Activated CD8-positive, alpha-beta memory T cell treated with anti-CD3 and anti-CD28 coated beads, Interleukin-2, amount 10 ng/mL, durations not matched to agents 7 days and 5 days (primary cell): ENCODE results near the gene ESRP2. TPM values are rescaled to one million over a fixed set of nuclear protein-coding genes. Genes with fewer than 3 reads are reported as not detected.

Experiments
- ATAC-seq: fragments of 150-1000 bp; cut with Tn5 transposase; one replicate; pipeline ENCODE4 v1.10.0; 2021; ENCODE audit warnings: moderate library complexity
- CTCF ChIA-PET: fragments of 350-600 bp; sonication (Branson Sonifier 250); formaldehyde crosslinking; loops from one replicate; lab custom pipeline; 2021; ENCODE audit warnings: antibody characterized with exemption; lab: Charles Lee
- DNase-seq: peaks from one replicate; pipeline ENCODE4 v3.0.0-alpha.2; 2020
- H3K27ac Mint-ChIP-seq: one replicate; pipeline ENCODE4 v1.8.0; 2021; ENCODE audit warnings: mild to moderate bottlenecking, mixed read lengths
- H3K27me3 Mint-ChIP-seq: one replicate; pipeline ENCODE4 v1.8.0; 2021; ENCODE audit warnings: mixed read lengths
- H3K36me3 Mint-ChIP-seq: one replicate; pipeline ENCODE4 v1.8.0; 2021; ENCODE audit warnings: mild to moderate bottlenecking, mixed read lengths
- H3K4me1 Mint-ChIP-seq: one replicate; pipeline ENCODE4 v1.8.0; 2021; ENCODE audit warnings: mixed read lengths
- H3K4me3 Mint-ChIP-seq: one replicate; pipeline ENCODE4 v1.8.0; 2021; ENCODE audit warnings: mild to moderate bottlenecking, moderate library complexity, mixed read lengths
- H3K9me3 Mint-ChIP-seq: one replicate; pipeline ENCODE4 v1.8.0; 2022; ENCODE audit warnings: low read depth, mixed read lengths
- total RNA-seq, 2 experiments: library from RNA; stranded (reverse); gene quantifications; one replicate each; pipeline ENCODE4 v1.2.3, GENCODE V29; 2021

ESRP2 gene
- total RNA-seq, 2 experiments from 2014 or later, result not detected

DNA sequence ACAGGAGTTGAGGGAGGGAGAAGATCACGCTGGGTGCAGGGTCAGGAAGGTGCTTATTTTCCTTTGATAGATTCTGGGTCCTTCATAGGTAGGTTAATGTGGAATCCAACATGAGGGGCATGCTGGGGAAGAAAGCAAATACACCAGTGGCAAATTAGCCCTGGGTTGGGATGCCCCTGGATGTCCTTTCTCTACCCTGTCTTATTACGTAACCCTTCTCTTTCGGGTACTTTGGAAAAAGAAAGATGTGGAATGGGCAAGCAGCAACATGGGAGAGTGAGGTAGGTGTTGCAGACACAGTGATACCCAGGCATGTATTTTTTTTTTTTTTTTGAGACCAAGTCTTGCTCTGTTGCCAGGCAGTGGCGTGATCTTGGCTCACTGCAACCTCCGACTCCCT, 37.5 kb upstream of the ESRP2 start:
- H3K4me3 Mint-ChIP-seq, result no peak overlapping the region
- H3K27me3 Mint-ChIP-seq, result no peaks in the 10 kb centered on the region
- DNase-seq, result no peak
- no peaks in the 10 kb centered on the region for H3K9me3 Mint-ChIP-seq
- H3K4me1 Mint-ChIP-seq, result peaks cover 73% of the 10 kb centered on the region
- no peak for ATAC-seq
- peak overlapping the region; percentile 80 for H3K27ac Mint-ChIP-seq
- peaks cover 39% of the 10 kb centered on the region for H3K36me3 Mint-ChIP-seq
- CTCF ChIA-PET, result interaction anchor here (1.1 to 5.1 kb wide), 7 partner anchors 8 to 54 kb away, joined by 4 to 42 read pairs (median 20); partner anchors contain the start of genes PRMT7, SLC7A6 and SLC7A6OS

DNA sequence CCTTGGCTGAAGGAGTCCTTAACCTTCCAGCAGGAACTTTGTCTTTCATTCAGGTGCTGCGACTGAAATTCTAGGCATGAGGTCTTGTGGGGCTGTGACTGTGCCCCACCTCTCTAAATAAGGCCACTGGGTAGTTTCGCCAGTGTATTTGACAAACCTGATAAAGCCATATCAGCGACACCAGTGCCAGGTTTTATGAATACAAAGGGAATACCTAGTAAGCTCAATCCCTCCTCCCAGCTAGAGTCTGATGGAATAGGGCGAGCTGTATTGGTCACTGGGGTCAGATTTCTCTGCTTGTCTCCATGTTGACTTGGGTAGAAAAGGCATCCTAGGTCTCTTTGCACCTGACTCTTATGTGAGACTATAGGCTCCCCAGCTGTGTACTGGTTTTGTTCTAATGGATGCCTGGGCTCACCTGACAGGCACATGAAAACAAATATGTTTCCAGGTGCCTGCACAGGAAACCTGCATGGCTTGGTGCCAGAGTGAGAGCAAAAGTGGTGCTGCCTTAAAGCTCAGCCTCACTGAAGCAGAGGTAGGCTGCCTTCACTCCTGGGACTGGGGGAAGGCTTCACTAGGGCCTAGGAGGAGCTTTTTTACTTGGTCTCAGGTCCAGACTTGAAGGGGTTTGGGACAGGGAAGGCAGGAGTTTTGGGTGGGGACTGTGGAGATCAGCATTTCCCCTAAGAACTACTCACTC, 36.7 kb upstream of the ESRP2 start:
- peak overlapping the region; percentile 80 for H3K27ac Mint-ChIP-seq
- no peaks in the 10 kb centered on the region for H3K27me3 Mint-ChIP-seq
- DNase-seq (no peak), ATAC-seq (peak; percentile 16)
- peaks cover 80% of the 10 kb centered on the region for H3K4me1 Mint-ChIP-seq
- no peak overlapping the region for H3K4me3 Mint-ChIP-seq
- peaks cover 39% of the 10 kb centered on the region for H3K36me3 Mint-ChIP-seq
- CTCF ChIA-PET, result interaction anchor here (1.1 to 5.1 kb wide), 7 partner anchors 8 to 55 kb away, joined by 4 to 42 read pairs (median 20); partner anchors contain the start of genes PRMT7, SLC7A6 and SLC7A6OS
- H3K9me3 Mint-ChIP-seq, result no peaks in the 10 kb centered on the region

DNA sequence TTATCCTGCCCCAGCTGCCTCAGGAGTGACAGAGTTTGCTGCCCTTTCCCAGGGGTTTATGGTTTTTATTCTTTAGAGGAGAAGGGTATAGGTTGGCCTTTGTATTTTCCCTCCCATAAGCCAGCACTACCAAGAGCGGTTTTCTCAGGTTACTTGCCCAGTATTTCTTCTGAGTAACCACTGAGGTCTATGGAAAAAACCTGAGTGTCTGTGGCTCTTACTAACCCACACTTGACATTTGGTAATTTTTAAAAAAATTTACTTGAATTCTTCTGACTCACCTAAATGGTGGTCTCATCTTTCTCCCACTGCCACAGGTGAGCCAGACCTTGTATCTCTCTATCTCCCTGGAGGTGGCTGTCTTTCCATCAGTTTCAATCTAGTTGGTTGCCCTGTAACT, 34.4 kb upstream of the ESRP2 start:
- Mint-ChIP-seq H3K36me3 (peaks cover 34% of the 10 kb centered on the region), H3K27me3 (no peaks in the 10 kb centered on the region), H3K27ac (peak overlapping the region; percentile 81), H3K9me3 (no peaks in the 10 kb centered on the region), H3K4me3 (no peak overlapping the region), H3K4me1 (peaks cover 83% of the 10 kb centered on the region)
- ATAC-seq (peak; percentile 29), DNase-seq (no peak)
- CTCF ChIA-PET, result interaction anchor here (1.2 to 5.1 kb wide), 3 partner anchors 8 to 15 kb away, joined by 3 to 42 read pairs (median 20); no protein-coding TSS in a partner anchor

DNA sequence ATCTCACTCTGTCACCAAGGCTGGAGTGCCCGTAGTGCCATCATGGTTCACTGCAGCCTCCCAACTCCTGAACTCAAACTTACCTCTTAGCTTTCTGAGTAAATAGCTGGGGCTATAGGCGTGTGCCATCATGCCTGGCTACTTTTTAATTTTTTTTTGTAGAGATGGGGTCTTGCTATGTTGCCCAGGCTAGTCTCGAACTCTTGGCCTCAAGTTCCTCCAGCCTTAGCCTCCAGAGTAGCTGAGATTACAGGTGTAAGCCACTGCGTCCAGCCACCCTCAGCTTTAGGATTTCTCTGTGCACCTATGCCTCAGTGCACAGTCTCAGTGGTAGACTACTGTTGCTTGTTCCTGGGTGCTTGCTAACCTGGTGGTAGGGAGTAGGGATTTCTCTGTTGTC, 33.9 kb upstream of the ESRP2 start:
- Mint-ChIP-seq H3K4me3 (no peak overlapping the region), H3K9me3 (no peaks in the 10 kb centered on the region), H3K4me1 (peaks cover 78% of the 10 kb centered on the region), H3K27ac (peak overlapping the region; percentile 81), H3K36me3 (peaks cover 33% of the 10 kb centered on the region), H3K27me3 (no peaks in the 10 kb centered on the region)
- CTCF ChIA-PET, result interaction anchor here (1.2 to 5.1 kb wide), 4 partner anchors 8 to 59 kb away, joined by 3 to 42 read pairs (median 12); no protein-coding TSS in a partner anchor
- no peak for DNase-seq
- ATAC-seq, result no peak

DNA sequence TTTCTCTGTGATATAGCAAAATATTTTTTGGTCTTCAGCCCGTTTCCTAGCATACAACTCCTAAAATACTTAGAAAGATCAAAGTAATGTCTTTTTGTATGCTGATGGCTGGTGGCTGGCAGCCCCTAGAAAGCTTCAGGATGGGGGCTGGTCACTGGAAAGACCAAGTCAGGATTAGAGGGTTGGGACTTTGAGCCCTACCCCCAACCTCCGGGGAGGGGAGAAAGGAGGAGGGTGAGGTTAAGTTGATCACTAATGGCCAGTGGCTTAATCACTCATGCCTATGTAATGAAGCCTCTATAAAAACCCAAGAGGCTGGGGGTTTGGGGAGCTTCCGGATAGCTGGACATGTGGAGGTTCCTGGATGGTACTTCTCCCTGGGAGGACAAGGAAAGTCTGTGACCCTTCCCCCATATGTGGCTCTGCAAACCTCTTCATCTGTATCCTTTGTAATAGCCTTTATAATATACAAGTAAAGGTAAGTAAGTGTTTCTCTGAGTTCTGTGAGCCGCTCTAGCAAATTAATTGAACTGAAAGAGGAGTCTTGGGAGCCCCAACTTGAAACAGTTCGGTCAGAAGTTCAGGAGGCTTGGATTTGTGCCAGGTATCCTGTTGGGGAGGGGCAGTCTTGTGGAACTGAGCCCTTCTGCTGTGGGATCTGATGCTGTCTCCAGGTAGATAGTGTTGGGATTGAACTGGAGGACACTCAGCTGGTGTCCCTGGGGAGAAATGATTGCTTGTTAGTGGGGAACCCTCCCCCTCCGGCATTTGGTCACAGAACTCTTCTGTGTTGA, 31.9 kb upstream of the ESRP2 start:
- Mint-ChIP-seq H3K27ac (peak overlapping the region; percentile 36), H3K4me1 (peaks cover 68% of the 10 kb centered on the region), H3K9me3 (no peaks in the 10 kb centered on the region), H3K4me3 (no peak overlapping the region), H3K27me3 (no peaks in the 10 kb centered on the region), H3K36me3 (peaks cover 17% of the 10 kb centered on the region)
- ATAC-seq, result no peak
- no peak for DNase-seq
- CTCF ChIA-PET, result interaction anchor here (0.8 to 4.0 kb wide), 3 partner anchors 11 to 17 kb away, joined by 3 to 20 read pairs (median 3); no protein-coding TSS in a partner anchor

DNA sequence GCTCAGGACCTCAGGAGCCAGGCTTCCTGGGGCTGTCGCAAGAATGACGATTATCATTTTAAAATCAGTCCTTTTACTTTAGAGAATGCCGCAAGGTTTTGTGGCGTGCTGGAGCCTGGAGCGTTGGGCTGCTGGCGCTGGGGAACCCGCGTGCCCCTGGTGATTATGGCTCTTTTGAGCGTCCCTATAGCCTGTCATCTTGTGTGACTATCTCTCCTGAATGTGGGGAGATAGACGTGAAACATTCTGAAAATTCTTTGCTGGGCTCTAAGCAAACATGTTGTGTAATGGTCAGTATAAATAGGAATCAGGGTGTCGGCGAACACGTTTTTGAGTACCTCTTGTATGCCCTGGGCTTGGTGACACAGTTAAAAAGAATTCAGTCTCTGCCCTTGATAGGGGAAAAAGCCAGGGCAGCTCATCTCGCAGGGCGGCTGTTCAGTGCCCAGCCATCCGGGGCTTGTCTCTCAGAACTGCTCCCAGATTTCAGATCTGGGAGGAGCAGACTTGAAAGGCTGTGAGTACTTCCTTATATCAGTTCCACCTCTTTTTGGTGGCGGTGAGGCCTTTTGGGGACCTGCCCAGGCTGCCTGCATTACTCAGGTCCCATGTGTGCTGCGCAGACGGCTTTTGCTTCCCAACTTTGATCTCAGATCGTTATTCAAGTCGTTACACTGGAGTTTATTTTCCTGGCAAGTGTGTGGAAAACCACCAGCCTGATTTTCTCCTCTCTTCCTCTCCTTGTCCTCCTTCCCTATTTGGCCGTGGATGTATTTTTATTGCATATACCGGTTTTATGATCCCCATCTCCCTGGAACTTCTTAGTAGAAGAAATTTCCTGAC, 29.4 kb upstream of the ESRP2 start:
- H3K27ac Mint-ChIP-seq, result peak overlapping the region; percentile 93
- H3K27me3 Mint-ChIP-seq, result no peaks in the 10 kb centered on the region
- H3K36me3 Mint-ChIP-seq, result peaks cover 9% of the 10 kb centered on the region
- ATAC-seq, result peak; percentile 11
- H3K4me3 Mint-ChIP-seq, result peak overlapping the region; percentile 94
- peak; percentile 62 for DNase-seq
- no peaks in the 10 kb centered on the region for H3K9me3 Mint-ChIP-seq
- CTCF ChIA-PET, result interaction anchor here (7.0 to 8.9 kb wide), 2 partner anchors 23 to 62 kb away, joined by 200 to 451 read pairs; no protein-coding TSS in a partner anchor
- H3K4me1 Mint-ChIP-seq, result peaks cover 62% of the 10 kb centered on the region

DNA sequence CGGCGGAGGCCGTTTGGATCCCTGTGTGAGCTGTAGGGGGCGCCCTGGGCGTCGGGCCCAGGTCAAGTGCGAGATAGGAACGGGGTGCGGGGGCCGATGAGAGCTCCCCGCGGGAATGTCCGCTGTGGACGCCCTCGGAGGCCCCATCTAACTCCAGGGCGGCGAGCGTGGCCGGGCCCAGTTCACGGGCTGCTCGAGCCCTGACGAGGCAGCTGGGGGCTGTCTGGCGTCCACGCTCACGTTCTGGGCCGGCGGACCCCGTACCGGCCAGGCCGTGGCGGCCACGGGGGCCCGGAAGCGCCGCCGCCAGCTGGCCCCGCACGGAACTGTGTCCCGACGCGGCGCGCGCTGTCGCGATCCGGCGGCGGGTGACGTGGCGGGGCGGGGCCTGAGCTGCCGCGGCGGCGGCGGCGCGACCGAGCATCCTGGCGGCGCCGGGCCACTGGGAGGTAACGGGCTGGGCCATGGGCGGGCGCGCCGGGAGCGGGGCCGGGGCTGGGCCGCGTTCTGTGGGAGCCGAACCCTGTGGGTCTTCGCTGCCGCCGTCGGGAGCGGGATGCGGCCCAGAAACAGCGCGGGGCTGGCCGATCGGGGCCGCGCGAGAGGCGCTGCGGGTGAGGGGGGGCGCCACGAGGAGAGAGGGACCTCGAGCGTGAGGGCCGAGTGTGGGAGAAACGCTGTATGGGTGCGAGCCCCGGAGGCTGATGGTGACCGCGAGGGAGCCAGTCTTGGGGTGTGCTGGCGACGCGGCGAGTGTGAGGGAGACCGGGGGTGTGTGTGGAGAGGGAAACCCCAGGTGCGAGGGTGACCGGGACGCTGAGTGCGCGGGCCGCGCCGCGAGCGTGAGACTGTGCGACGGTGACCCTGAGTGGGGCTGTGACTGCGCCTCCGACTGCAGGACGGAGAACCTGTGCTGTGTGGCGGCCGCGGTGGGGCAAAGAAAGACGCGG, 28.5 kb upstream of the ESRP2 start, which contains the start of gene SLC7A6:
Gene SLC7A6 (plus strand): TSS at position 399 of the 950 bp plus-strand sequence. CDS start 10,201 bp downstream, outside the sequence.
- no peaks in the 10 kb centered on the region for H3K9me3 Mint-ChIP-seq
- H3K4me3 Mint-ChIP-seq, result peak within 1 kb of the TSS; percentile 94
- CTCF ChIA-PET, result interaction anchor here (0.6 to 8.9 kb wide), 37 partner anchors 8 to 409 kb away, joined by 3 to 451 read pairs (median 6); partner anchors contain the start of genes NFATC3, PLA2G15, PRMT7 and SLC7A6OS
- H3K27me3 Mint-ChIP-seq, result no peaks in the 10 kb centered on the region
- H3K36me3 Mint-ChIP-seq, result peaks cover 9% of the 10 kb centered on the region
- peaks cover 53% of the 10 kb centered on the region for H3K4me1 Mint-ChIP-seq
- DNase-seq (peak; percentile 87), ATAC-seq (peak; percentile 84)
- H3K27ac Mint-ChIP-seq, result peak within 1 kb of the TSS; percentile 98

DNA sequence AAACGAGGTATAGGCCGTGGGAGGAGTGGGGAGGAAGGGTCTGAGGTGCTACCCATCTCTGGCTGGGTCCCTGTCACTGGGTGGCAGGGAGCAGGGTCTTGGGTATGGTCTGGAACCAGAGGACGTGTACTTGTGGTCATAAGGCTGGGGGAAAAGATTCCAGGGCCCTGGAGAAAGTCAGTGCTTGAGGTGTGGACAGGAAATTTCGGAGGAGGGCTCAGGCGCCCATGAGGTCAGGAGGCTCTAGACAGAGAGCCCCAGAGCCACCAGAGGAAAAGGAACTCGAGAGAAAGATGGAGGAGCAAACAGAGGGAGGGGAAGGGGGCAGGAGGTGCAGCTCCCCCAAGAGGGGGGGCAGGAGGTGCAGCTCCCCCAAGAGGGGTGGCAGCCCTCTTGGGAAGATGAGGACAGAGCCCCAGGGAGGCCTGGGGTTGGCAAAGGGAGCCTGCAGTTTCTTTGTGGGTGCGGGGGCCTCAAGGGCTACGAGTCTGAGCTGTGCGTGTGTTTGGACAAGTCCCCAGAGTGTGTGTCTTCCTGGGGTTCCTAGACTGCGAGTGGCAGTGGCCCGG, 27.7 kb upstream of the ESRP2 start:
- H3K4me1 Mint-ChIP-seq, result peaks cover 47% of the 10 kb centered on the region
- no peaks in the 10 kb centered on the region for H3K9me3 Mint-ChIP-seq
- H3K36me3 Mint-ChIP-seq, result peaks cover 4% of the 10 kb centered on the region

DNA sequence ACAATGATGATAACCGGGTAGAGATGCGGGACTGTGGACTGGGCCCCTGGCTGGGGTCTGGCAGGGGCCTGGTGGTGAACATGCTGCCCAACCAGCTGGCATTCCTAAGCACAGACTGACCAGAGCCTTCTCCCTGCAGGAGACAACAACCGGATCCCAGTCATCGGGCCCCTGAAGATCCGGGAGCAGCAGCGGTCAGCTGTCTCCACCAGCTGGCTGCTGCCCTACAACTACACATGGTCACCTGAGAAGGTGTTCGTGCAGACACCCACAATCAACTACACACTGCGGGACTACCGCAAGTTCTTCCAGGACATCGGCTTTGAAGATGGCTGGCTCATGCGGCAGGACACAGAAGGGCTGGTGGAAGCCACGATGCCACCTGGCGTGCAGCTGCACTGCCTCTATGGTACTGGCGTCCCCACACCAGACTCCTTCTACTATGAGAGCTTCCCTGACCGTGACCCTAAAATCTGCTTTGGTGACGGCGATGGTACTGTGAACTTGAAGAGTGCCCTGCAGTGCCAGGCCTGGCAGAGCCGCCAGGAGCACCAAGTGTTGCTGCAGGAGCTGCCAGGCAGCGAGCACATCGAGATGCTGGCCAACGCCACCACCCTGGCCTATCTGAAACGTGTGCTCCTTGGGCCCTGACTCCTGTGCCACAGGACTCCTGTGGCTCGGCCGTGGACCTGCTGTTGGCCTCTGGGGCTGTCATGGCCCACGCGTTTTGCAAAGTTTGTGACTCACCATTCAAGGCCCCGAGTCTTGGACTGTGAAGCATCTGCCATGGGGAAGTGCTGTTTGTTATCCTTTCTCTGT, 23.3 kb upstream of the ESRP2 start:
- no peaks in the 10 kb centered on the region for H3K9me3 Mint-ChIP-seq
- no peak overlapping the region for H3K27ac Mint-ChIP-seq
- H3K4me1 Mint-ChIP-seq, result peaks cover 26% of the 10 kb centered on the region
- ATAC-seq, result no peak
- H3K27me3 Mint-ChIP-seq, result no peaks in the 10 kb centered on the region
- CTCF ChIA-PET, result interaction anchor here (0.9 to 8.9 kb wide), 6 partner anchors 17 to 261 kb away, joined by 3 to 451 read pairs (median 58); partner anchors contain the start of genes PRMT7 and SLC7A6OS
- no peak overlapping the region for H3K4me3 Mint-ChIP-seq
- H3K36me3 Mint-ChIP-seq, result peaks cover 2% of the 10 kb centered on the region
- no peak for DNase-seq

More for the DNA sequence above, 27.7 kb upstream of the ESRP2 start:
- Mint-ChIP-seq H3K27me3 (no peaks in the 10 kb centered on the region), H3K27ac (peak overlapping the region; percentile 98), H3K4me3 (peak overlapping the region; percentile 94)
- no peak for ATAC-seq
- no peak for DNase-seq
- CTCF ChIA-PET, result interaction anchor here (0.6 to 8.9 kb wide), 38 partner anchors 9 to 408 kb away, joined by 3 to 451 read pairs (median 6); partner anchors contain the start of genes NFATC3, PLA2G15, PRMT7 and SLC7A6OS

DNA sequence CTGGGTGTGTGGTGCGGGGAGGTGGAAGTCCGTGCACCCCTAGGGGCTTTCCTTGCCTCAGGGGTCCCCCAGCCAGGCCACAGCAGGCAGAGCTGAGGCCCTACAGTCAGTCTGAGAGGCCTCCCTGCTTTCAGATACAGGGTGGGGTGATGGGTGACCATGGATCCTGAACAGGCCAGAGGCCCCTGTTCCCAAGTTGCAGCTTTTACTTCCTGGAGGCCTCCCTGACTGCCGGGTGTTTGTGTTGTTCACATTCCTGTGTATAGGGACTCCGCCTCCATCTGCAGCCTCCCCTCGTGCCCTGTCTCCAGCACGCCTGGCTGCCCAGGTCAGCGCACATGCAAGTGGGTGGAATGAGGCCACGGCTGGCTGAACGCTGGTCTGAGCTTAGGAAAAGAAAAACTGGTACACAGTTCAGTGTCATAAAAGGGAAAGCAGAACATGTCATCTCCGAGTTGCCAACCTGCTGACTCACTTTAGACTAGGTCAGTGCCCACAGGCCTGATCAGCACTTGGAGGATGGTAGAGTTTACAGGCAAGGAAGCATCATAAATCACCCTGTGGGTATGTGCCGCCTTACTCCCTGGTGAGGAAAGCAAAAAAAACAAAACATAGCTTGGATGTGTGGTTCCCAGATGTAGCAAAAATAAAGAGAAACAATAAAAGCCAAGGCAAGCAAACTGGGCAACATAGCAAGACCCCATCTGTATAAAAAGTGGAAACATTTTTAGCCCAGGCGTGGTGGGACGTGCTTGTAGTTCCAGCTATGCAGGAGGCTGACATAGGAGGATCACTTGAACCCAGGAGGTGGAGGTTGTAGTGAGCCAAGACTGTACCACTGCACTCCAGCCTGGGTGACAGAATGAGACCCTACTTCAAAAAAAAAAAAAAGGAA, 22.2 kb upstream of the ESRP2 start:
- CTCF ChIA-PET, result interaction anchor here (0.9 to 8.9 kb wide), 5 partner anchors 18 to 262 kb away, joined by 3 to 451 read pairs (median 3); no protein-coding TSS in a partner anchor
- no peaks in the 10 kb centered on the region for H3K9me3 Mint-ChIP-seq
- no peak for ATAC-seq
- no peaks in the 10 kb centered on the region for H3K27me3 Mint-ChIP-seq
- no peak overlapping the region for H3K27ac Mint-ChIP-seq
- H3K36me3 Mint-ChIP-seq, result peaks cover 2% of the 10 kb centered on the region
- peaks cover 17% of the 10 kb centered on the region for H3K4me1 Mint-ChIP-seq
- no peak overlapping the region for H3K4me3 Mint-ChIP-seq
- DNase-seq, result no peak
